Left hindlimb (tissue), 1 donor: ENCODE data around the gene ADRM1.

Experiments
- DNase-seq: peaks from one replicate; pipeline ENCODE4 v3.0.0-alpha.2; 2018

Gene ADRM1

GRCh38 chr20:62302341-62303061, at the start of gene ADRM1:
Gene ADRM1, plus strand, starts transcription at chr20:62302997. Its CDS starts 572 bp downstream, at chr20:62303569.
- DNase-seq, result peak; percentile 98

- DNase-seq, result no peak
Observed at GRCh38 chr20:62253398-62253797, 49.4 kb upstream of the ADRM1 start.

- DNase-seq, result no peak
Observed at GRCh38 chr20:62254021-62254724, 48.6 kb upstream of the ADRM1 start.

- DNase-seq, result no peak
Observed at GRCh38 chr20:62255976-62256375, 46.8 kb upstream of the ADRM1 start.

GRCh38 chr20:62258499-62259293, 44.1 kb upstream of the ADRM1 start:
- DNase-seq, result no peak

- DNase-seq, result no peak
Observed at GRCh38 chr20:62259294-62259565, 43.6 kb upstream of the ADRM1 start.

DNA sequence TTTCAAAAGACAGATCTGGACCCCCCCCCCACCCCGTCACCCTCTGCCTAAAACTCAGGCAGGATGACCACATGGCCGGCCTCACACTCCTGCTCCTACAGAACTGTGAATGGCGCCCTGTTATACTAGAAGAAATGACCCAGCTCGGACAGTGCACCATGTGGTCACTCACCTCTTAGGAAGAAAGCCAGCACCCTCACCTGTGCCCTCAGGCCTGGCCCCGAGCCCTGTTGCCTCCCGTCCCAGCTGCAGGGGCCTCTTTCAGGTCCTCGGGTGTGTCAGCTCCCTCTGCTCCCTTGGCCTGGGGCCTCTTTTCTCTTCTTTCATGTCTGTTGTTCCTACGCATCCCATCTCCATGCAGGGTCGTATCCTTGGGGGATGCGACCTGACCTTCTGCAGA, 40.7 kb upstream of the ADRM1 start:
- no peak for DNase-seq

- no peak for DNase-seq
Observed at GRCh38 chr20:62263396-62263795, 39.4 kb upstream of the ADRM1 start.

DNA sequence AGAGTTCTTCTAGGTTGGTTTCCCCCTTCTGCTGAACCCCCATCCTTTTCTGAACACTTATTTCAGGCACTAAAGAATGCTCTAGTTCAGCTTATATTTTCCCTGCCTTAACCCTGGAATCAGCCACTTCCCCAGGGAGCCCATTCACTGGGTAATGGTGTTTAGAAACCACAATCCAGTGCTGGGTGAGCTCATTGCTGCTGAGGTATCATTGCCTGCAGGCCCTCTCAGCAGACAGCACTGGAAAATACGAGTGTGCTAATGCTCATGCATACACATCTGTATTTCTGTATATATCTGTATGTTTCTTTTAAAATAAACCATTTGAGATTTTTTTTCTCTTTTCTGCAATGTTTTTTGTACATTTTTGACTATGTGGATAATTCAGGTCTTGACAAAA, 37.4 kb upstream of the ADRM1 start:
- no peak for DNase-seq

DNA sequence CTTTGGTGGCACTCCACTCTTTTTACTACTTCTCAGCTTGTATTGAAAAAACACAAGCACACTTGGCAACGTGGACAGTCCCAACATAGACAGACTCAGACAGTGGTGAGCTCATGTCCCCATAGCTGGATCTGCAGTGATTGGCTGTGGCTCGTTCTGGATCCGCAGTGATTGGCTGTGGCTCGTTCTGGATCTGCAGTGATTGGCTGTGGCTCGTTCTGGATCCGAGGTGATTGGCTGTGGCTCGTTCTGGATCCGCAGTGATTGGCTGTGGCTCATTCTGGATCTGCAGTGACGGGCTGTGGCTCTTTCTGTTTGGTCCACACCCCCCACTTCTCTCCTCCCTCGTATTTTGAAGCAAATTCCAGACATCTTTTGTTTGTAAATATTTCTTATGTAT, 36.5 kb upstream of the ADRM1 start:
- no peak for DNase-seq

- DNase-seq, result no peak
Observed at GRCh38 chr20:62266851-62267250, 35.9 kb upstream of the ADRM1 start.

- no peak for DNase-seq
Observed at GRCh38 chr20:62267543-62267942, 35.3 kb upstream of the ADRM1 start.

DNA sequence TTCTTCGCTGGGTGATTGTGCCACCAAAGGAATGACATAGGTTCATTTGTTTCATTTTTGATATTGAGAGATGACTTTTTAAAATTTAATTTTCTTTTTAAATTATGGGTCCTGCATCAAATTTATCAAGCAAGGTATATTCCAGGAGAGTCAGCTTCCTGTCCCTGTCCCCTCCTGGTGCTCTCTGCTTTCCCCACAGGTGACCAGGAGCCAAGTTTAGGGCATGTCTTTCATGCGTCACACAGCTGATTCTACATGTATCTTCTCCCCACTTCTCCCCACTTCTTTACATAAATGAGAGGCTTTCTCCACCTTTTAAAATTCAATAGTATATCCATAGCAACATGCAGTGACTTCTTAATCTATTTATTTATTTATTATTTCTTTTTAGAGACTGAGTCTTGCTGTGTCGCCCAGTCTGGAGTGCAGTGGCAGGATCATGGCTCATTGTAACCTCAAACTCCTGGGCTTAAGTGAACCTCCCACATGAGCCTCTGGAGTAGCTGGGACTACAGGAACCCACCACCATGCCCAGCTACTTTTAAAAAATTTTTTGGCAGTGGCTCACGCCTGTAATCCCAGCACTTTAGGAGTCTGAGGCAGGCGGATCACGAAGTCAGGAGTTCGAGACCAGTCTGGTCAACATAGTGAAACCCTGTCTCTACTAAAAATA, 34.4 kb upstream of the ADRM1 start:
- no peak for DNase-seq

GRCh38 chr20:62269378-62269777, 33.4 kb upstream of the ADRM1 start:
- DNase-seq, result no peak

DNA sequence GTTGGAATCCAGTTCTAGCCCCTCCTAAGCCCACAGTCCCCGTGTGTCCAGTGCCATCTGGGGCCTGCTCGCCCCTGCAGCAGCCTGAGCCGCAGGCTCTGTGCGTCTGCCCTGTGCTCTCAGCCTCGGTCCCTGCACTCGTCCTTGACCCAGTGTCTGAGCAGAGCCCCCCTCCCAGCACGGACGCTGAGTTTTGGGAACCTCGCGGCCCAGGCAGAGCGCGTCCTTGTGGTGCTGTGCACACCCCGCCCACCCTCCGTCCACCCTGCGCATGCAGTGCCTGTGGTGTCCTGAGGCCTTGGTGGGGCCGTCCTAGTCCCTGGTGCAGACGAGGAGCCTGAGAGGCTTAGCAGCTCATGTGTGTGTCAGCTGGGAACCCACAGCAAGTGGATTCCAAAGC, 32.9 kb upstream of the ADRM1 start:
- DNase-seq, result no peak

GRCh38 chr20:62272200-62272599, 30.6 kb upstream of the ADRM1 start:
- DNase-seq, result no peak

- DNase-seq, result no peak
Observed at GRCh38 chr20:62273416-62273815, 29.4 kb upstream of the ADRM1 start.

DNA sequence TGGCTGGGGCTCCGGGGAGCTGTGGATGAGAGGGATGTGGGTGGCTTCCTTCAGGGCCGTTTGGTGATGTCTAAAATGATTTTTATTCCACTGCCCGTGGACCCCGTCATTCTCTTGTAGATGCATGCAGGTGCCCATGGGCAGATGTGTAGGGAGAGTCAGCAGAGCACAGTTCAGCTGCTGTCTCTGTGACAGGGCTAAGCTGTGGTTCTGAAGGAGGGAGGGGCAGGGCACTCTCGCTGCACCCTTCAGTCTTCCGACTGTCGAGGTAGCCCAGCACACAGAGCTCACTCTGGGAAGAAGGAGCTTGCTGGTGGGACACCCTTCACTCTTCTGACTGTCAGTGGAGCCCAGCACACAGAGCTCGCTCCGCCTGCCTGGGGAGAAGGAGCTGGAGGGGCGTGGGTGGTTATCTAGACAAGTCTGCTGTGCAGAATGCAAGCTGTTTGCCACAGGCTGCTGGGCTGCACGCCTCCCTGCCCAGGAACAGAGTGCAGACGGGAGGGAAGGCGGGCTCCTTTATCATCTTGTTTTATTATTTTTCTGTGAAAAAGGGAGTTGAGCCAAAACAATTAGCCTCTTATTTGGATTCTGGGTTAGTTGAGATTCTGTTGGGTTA, 28.4 kb upstream of the ADRM1 start:
- no peak for DNase-seq

DNA sequence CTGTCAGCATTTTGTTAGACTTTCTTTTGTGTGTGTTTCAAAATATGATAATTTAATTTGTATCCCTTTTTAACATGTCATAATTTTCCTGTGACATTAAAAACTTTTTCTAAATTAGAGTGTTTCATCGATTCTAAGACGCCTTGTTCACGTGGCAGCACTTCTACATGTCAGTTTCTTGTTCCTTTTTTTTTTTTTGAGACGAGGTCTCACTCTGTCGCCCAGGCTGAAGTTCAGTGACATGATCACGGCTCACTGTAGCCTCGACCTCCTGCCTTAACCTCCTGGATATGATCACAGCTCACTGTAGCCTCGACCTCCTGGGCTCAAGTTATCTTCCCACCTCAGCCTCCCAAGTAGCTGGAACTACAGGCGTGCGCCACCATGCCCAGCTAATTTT, 27.6 kb upstream of the ADRM1 start:
- no peak for DNase-seq

DNA sequence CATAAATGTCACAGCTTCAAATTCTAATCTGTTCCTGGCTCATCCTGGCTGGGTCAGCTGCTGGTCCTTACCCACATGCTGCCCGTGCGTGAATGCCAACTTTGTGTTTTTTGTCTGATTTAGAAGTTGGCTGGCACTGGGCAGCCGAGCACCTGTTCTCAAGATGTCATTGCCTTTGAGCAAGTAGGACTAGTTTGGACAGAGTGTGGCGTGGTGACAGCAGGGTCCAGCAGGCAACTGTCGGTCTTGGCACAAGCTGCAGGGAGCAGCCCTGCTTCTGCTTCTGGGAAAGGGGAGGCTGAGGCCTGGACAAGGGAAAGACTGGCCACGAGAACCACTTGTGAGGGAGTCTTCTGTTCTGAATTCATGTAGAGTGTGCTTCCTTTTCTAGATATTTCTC, 26.4 kb upstream of the ADRM1 start:
- DNase-seq, result peak; percentile 68

DNA sequence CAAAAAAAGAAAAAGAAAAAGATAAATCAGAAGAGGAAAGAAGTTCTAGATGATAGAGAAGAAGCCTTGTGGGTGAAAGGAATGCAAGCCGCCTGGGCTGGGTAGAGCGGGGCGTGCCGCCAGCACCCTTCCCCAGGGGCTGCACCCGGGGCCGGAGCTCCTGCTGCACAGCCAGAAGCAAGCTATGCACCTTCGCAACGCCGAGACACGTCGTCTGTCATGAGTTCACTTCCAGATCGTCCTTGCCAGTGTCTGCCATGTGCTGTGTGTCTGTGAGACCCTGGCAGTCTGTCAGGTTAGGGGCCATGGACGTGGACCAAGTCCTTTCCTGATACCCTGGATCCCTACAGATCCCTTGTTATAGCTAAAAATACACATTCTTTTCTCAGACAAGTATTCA, 25.5 kb upstream of the ADRM1 start:
- DNase-seq, result no peak

GRCh38 chr20:62280303-62280702, 22.5 kb upstream of the ADRM1 start:
- no peak for DNase-seq
